ENCODE data around the gene GPR45. TPM values are rescaled to one million over a fixed set of nuclear protein-coding genes. Genes with fewer than 3 reads are reported as not detected.

The GPR45 gene
- total RNA-seq, 2 experiments from 2014 or later = not detected

- intact Hi-C loops (cut with micrococcal nuclease; ENCODE audit: unreplicated experiment) = no loop called here
- Histone ChIP-seq H3K4me3 (ENCODE audit: low read depth, low read length, poor library complexity, severe bottlenecking) (no peak overlapping the region), H3K9me3 (ENCODE audit: low read length) (no peaks in the 10 kb centered on the region), H3K4me1 (ENCODE audit: insufficient read depth, low read length, poor library complexity, severe bottlenecking) (no peaks in the 10 kb centered on the region), H4K20me1 (ENCODE audit: insufficient read depth, low read length) (no peaks in the 10 kb centered on the region), H3K9me2 (ENCODE audit: insufficient read depth, low read length) (no peaks in the 10 kb centered on the region), H2AFZ (ENCODE audit: low read length) (no peak overlapping the region), H3K27ac (ENCODE audit: low read depth, low read length, poor library complexity, severe bottlenecking) (no peak overlapping the region), H3K36me3 (ENCODE audit: insufficient read depth, low read length) (no peaks in the 10 kb centered on the region), H3K4me2 (ENCODE audit: low read length) (no peak overlapping the region), H3K79me2 (ENCODE audit: insufficient read depth, low read depth, low read length) (no peaks in the 10 kb centered on the region)
- no peak for DNase-seq (ENCODE audit: low spot score)
- ChIA-PET CTCF (ENCODE audit: unreplicated experiment) (interaction anchor here (0.9 kb wide), 1 partner anchor 119 kb away, joined by 3 read pairs; no protein-coding TSS in a partner anchor), POLR2A (no interaction called here)
- no TSS peak for BruUV-seq (replicated peaks)
- TF ChIP-seq CTCF (conservative IDR thresholded peaks at IDR 0.05; ENCODE audit: low read length) = no peak
- TF ChIP-seq EZH2phosphoT487 (IDR thresholded peaks at IDR 0.05; ENCODE audit: borderline replicate concordance, low read depth, low read length) = no peak
These were observed 5.5 kb upstream of the GPR45 start for GRCh38 chr2:105236060-105236424.

GRCh38 chr2:105237045-105237765 is 4.3 kb upstream of the GPR45 start:
- Histone ChIP-seq H3K4me1 (ENCODE audit: insufficient read depth, low read length, poor library complexity, severe bottlenecking) (no peaks in the 10 kb centered on the region), H4K20me1 (ENCODE audit: insufficient read depth, low read length) (no peaks in the 10 kb centered on the region), H2AFZ (ENCODE audit: low read length) (no peak overlapping the region), H3K79me2 (ENCODE audit: insufficient read depth, low read depth, low read length) (no peaks in the 10 kb centered on the region), H3K4me3 (ENCODE audit: low read depth, low read length, poor library complexity, severe bottlenecking) (no peak overlapping the region), H3K4me2 (ENCODE audit: low read length) (no peak overlapping the region), H3K27ac (ENCODE audit: low read depth, low read length, poor library complexity, severe bottlenecking) (no peak overlapping the region), H3K9me2 (ENCODE audit: insufficient read depth, low read length) (no peaks in the 10 kb centered on the region), H3K9me3 (ENCODE audit: low read length) (no peaks in the 10 kb centered on the region), H3K36me3 (ENCODE audit: insufficient read depth, low read length) (no peaks in the 10 kb centered on the region)
- no TSS peak for BruUV-seq (replicated peaks)
- POLR2A ChIA-PET = interaction anchor here (1.4 kb wide), 1 partner anchor 121 kb away, joined by 3 read pairs; no protein-coding TSS in a partner anchor
- DNase-seq (ENCODE audit: low spot score) = no peak
- intact Hi-C loops (cut with micrococcal nuclease; ENCODE audit: unreplicated experiment) = no loop called here
- CTCF ChIA-PET (ENCODE audit: unreplicated experiment) = interaction anchor here (0.6 kb wide), 1 partner anchor 437 kb away, joined by 4 read pairs; no protein-coding TSS in a partner anchor
- TF ChIP-seq CTCF (conservative IDR thresholded peaks at IDR 0.05; ENCODE audit: low read length) (no peak), EZH2phosphoT487 (IDR thresholded peaks at IDR 0.05; ENCODE audit: borderline replicate concordance, low read depth, low read length) (no peak)

- H3K79me2 ChIP-seq (ENCODE audit: insufficient read depth, low read depth, low read length) = no peaks in the 10 kb centered on the region
- H3K36me3 ChIP-seq (ENCODE audit: insufficient read depth, low read length) = no peaks in the 10 kb centered on the region
- no TSS peak for BruUV-seq (replicated peaks)
- no peaks in the 10 kb centered on the region for H3K9me3 ChIP-seq (ENCODE audit: low read length)
- no peaks in the 10 kb centered on the region for H3K9me2 ChIP-seq (ENCODE audit: insufficient read depth, low read length)
- no peak overlapping the region for H3K4me3 ChIP-seq (ENCODE audit: low read depth, low read length, poor library complexity, severe bottlenecking)
- no peaks in the 10 kb centered on the region for H4K20me1 ChIP-seq (ENCODE audit: insufficient read depth, low read length)
- H3K4me2 ChIP-seq (ENCODE audit: low read length) = no peak overlapping the region
- TF ChIP-seq EZH2phosphoT487 (IDR thresholded peaks at IDR 0.05; ENCODE audit: borderline replicate concordance, low read depth, low read length) = no peak
- TF ChIP-seq CTCF (conservative IDR thresholded peaks at IDR 0.05; ENCODE audit: low read length) = no peak
- intact Hi-C loops (cut with micrococcal nuclease; ENCODE audit: unreplicated experiment) = loop anchor here (1.0 kb wide), 1 partner anchor 124 kb away; no protein-coding TSS in a partner anchor
- DNase-seq (ENCODE audit: low spot score) = no peak
- ChIA-PET CTCF (ENCODE audit: unreplicated experiment) (interaction anchor here (0.6 to 0.7 kb wide), 3 partner anchors 13 to 109 kb away, joined by 3 read pairs; no protein-coding TSS in a partner anchor), POLR2A (interaction anchor here (0.7 to 1.4 kb wide), 2 partner anchors 12 to 122 kb away, joined by 3 to 5 read pairs; no protein-coding TSS in a partner anchor)
- no peak overlapping the region for H2AFZ ChIP-seq (ENCODE audit: low read length)
- no peak overlapping the region for H3K27ac ChIP-seq (ENCODE audit: low read depth, low read length, poor library complexity, severe bottlenecking)
- no peaks in the 10 kb centered on the region for H3K4me1 ChIP-seq (ENCODE audit: insufficient read depth, low read length, poor library complexity, severe bottlenecking)
These were observed 2.8 kb upstream of the GPR45 start for GRCh38 chr2:105238664-105239240.
